ENCODE measurements around the gene ESPN.
A peak's percentile ranks its signal among the peaks of the same experiment; 100 is the strongest.
"Not testable (repeated sequence)": the region's sequence is repeated elsewhere in the genome, so short reads cannot be mapped to it uniquely, and the experiment has no call there.

Gene ESPN

GRCh38 chr1:6431645-6432579 lies 7.3 kb downstream of the ESPN start:
- DNase-seq (ENCODE audit: low read depth); H3K4me3 ChIP-seq (ENCODE audit: low read depth, low read length): not testable (repeated sequence)

GRCh38 chr1:6434186-6434585 lies 9.6 kb downstream of the ESPN start:
- no peak overlapping the region for H3K4me3 ChIP-seq (ENCODE audit: low read depth, low read length)
- DNase-seq (ENCODE audit: low read depth) = no peak
- TF ChIP-seq CTCF (IDR thresholded peaks at IDR 0.05; ENCODE audit: low read depth, low read length, missing control alignments) = no peak

GRCh38 chr1:6435129-6435528 lies 10.6 kb downstream of the ESPN start:
- no peak for TF ChIP-seq CTCF (IDR thresholded peaks at IDR 0.05; ENCODE audit: low read depth, low read length, missing control alignments)
- no peak for DNase-seq (ENCODE audit: low read depth)
- no peak overlapping the region for H3K4me3 ChIP-seq (ENCODE audit: low read depth, low read length)

- DNase-seq (ENCODE audit: low read depth) = no peak
- TF ChIP-seq CTCF (IDR thresholded peaks at IDR 0.05; ENCODE audit: low read depth, low read length, missing control alignments) = no peak
- H3K4me3 ChIP-seq (ENCODE audit: low read depth, low read length) = no peak overlapping the region
Observed at GRCh38 chr1:6435547-6435946, 11.0 kb downstream of the ESPN start.

DNA sequence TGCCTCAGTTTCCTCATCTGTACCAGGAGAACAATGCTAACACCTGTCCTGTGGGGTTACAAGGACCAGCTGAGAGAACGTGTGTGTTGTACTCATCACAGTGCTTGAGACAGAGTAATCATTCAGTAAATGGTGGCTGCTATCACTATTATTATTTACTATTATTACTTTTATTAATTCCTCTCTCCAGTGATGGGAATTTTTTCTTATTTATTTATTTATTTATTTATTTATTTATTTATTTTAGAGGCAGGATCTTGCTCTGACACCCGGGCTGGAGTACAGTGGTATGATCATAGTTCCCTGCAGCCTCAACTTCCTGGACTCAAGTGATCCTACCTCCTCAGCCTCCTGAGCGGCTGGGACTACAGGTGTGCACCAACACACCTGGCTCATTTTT lies 11.7 kb downstream of the ESPN start:
- not testable (repeated sequence) for DNase-seq (ENCODE audit: low read depth); H3K4me3 ChIP-seq (ENCODE audit: low read depth, low read length)

DNA sequence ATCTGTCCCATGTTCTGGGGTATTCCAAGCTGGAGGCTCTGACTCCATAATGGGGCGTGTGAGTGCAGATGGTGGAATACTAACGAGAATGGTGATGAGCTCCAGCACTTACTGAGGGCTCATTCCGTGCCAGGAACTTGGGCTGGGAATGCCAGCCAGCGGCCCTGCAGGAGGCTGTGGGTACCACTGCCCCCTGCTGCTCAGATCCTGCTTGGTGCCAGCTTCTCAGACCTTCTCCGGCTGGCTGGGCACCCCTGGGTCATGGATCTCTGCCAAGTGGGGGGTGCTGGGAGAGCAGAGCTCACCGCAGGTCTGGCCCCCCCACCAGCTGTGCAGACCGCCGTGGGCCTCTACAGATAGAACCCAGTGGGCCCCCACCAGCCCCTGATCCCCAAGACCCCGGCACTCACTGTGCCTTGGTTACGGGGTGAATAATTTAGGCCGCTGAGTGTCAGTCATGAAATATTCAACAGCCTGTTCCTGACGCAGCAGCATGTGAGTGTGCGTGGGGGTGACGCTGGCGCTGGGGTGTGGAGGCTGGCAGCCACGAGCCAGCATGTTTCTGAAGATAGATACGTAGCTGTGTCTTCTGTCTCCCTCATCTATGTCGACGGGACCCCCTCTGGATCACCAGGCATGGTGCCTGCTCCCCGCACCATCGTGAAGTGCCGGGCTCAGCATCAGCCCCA lies 12.6 kb downstream of the ESPN start:
- TF ChIP-seq CTCF (IDR thresholded peaks at IDR 0.05; ENCODE audit: low read depth, low read length, missing control alignments) = peak; percentile 24
- DNase-seq (ENCODE audit: low read depth); H3K4me3 ChIP-seq (ENCODE audit: low read depth, low read length): not testable (repeated sequence)

- H3K4me3 ChIP-seq (ENCODE audit: low read depth, low read length) = no peak overlapping the region
- TF ChIP-seq CTCF (IDR thresholded peaks at IDR 0.05; ENCODE audit: low read depth, low read length, missing control alignments) = peak; percentile 97
- no peak for DNase-seq (ENCODE audit: low read depth)
Observed at GRCh38 chr1:6438047-6438525, 13.5 kb downstream of the ESPN start.

Measured in GM12864 (cell line).